Gastrocnemius medialis (tissue), 4 donors: ENCODE results near the gene SAT1. TPM values are rescaled to one million over a fixed set of nuclear protein-coding genes. Genes with fewer than 3 reads are reported as not detected.

Source experiments
- ATAC-seq, 2 donors: fragments of 150-250 bp; one replicate each; pipeline ENCODE4 v1.9.1; 2016
- DNase-seq, 2 donors: peaks; one replicate each; pipeline ENCODE4 v3.0.0-alpha.2; 2019
- H3K27ac ChIP-seq, 4 donors: fragments of 200-600 bp; sonication (generic); 1 replicate in 1 of 4; 2 replicates in 3 of 4; pipeline ENCODE4 v1.5.1; 2016 to 2018; ENCODE audit warnings: mild to moderate bottlenecking in 2 of 4, moderate library complexity in 1 of 4
- H3K27me3 ChIP-seq, 3 donors: fragments of 200-600 bp; sonication (generic) in 2 of 3; 1 replicate in 1 of 3; 2 replicates in 2 of 3; pipeline versions ENCODE4 v1.5.1 to v1.6.0; 2016 to 2019; ENCODE audit warnings: mild to moderate bottlenecking in 1 of 3, moderate library complexity in 1 of 3
- H3K36me3 ChIP-seq, 2 donors: fragments of 200-600 bp; sonication (generic) in 1 of 2; one replicate each; pipeline ENCODE4 v1.5.1; 2017 to 2018
- H3K4me1 ChIP-seq, 2 donors: fragments of 200-600 bp; sonication (generic) in 1 of 2; one replicate each; pipeline ENCODE4 v1.5.1; 2016 to 2017; ENCODE audit warnings: mild to moderate bottlenecking in 2 of 2
- H3K4me3 ChIP-seq, 4 donors: fragments of 200-600 bp; sonication (generic) in 3 of 4; 1 replicate in 1 of 4; 2 replicates in 3 of 4; pipeline ENCODE4 v1.5.1; 2016 to 2019; ENCODE audit warnings: mild to moderate bottlenecking in 2 of 4
- H3K9me3 ChIP-seq, 3 donors: fragments of 200-600 bp; sonication (generic) in 2 of 3; 1 replicate in 1 of 3; 2 replicates in 2 of 3; pipeline ENCODE4 v1.5.1; 2016 to 2019
- CTCF ChIP-seq, 5 experiments: fragments of 450-650 bp in 3 of 5; fragments of 200-600 bp in 2 of 5; sonication (generic) in 2 of 5; IDR thresholded peaks in 4 of 5; conservative IDR thresholded peaks in 1 of 5; 1 replicate in 4 of 5; 2 replicates in 1 of 5; pipeline ENCODE4 v1.5.1; 2016 to 2019; ENCODE audit warnings: antibody characterized with exemption in 5 of 5, mild to moderate bottlenecking in 3 of 5, moderate library complexity in 3 of 5
- POLR2A ChIP-seq, 2 donors: fragments of 450-650 bp; IDR thresholded peaks; one replicate each; pipeline ENCODE4 v1.6.1; 2017; ENCODE audit warnings: antibody characterized with exemption in 2 of 2, mild to moderate bottlenecking in 2 of 2, moderate library complexity in 2 of 2
- in situ Hi-C, 4 donors: fragments of 200-750 bp; cut with MboI; loops; one replicate each; pipeline versions ENCODE4 v1.15.0 to v1.8.0; 2017; ENCODE audit warnings: low sequenced_read_pairs in 4 of 4
- intact Hi-C: fragments of 100-400 bp; cut with DNase I; formaldehyde crosslinking; loops from one replicate; pipeline ENCODE4 v1.15.1; 2023; ENCODE audit warnings: low total_unique reads
- total RNA-seq, 4 donors: library from RNA; depleted of rRNA; stranded (reverse); fragments of >200 nt; gene quantifications; one replicate each; pipeline versions ENCODE4 v1.1.0 to v1.2.3, GENCODE V29; 2016

The SAT1 gene
- total RNA-seq, result 100 to 1,000 TPM in 1 of 4 donors, 10 to 100 TPM in 3; 46.1 to 122 (median 81.4) TPM

DNA sequence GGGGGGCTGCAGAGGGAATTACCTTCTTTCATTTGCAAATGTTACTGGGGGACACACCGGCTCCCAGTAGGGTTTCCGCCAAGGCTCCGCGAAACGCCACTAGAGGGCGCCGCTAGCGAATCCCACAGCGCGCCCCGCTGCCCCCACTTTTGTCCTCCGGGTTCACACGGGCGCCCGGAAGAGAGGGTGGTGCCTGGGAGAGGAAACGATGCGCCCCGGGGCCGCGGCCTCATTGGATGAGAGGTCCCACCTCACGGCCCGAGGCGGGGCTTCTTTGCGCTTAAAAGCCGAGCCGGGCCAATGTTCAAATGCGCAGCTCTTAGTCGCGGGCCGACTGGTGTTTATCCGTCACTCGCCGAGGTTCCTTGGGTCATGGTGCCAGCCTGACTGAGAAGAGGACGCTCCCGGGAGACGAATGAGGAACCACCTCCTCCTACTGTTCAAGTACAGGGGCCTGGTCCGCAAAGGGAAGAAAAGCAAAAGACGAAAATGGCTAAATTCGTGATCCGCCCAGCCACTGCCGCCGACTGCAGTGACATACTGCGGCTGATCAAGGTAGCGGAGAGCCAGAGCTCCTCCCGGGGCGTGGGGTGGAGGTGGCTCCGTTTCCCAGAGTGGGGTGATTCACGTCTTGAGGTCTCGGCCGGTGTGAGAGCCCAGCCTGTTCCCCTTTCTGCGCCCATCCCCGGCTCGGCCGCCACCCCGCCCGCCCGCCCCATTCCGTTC is at the start of gene SAT1:
Gene SAT1 (plus strand): TSS at position 311 of the 726 bp plus-strand sequence. CDS start 179 bp downstream, at position 490.
- DNase-seq, result peak; percentile 91 to 94
- ATAC-seq, result peak; percentile 87 to 90
- peaks cover 0 to 16% of the 10 kb centered on the region in 2 donors for H3K4me1 ChIP-seq
- H3K27me3 ChIP-seq, result no peaks in the 10 kb centered on the region
- intact Hi-C loops (loop anchor here (1.0 to 10.0 kb wide), 4 partner anchors 40 to 119 kb away; partner anchors contain the start of genes ACOT9 and PRDX4), in situ Hi-C loops (loop anchor here (5.0 to 10.0 kb wide), 3 partner anchors 119 to 272 kb away; partner anchors contain the start of genes APOO (in 3 of the 4), CXorf58 (in 3 of the 4) and EIF2S3 (in 1 of the 4))
- TF ChIP-seq POLR2A (IDR thresholded peaks at IDR 0.05) (peak; percentile 92 to 96), CTCF (IDR thresholded peaks at IDR 0.05 in 4 of 5, conservative IDR thresholded peaks at IDR 0.05 in 1 of 5) (peak; percentile 69 to 85 (median 83))
- peak within 1 kb of the TSS; percentile 94 to 96 (median 94) for H3K27ac ChIP-seq
- H3K9me3 ChIP-seq, result no peaks in the 10 kb centered on the region
- H3K36me3 ChIP-seq, result no peaks in the 10 kb centered on the region
- peak within 1 kb of the TSS; percentile 65 to 85 (median 70) for H3K4me3 ChIP-seq

DNA sequence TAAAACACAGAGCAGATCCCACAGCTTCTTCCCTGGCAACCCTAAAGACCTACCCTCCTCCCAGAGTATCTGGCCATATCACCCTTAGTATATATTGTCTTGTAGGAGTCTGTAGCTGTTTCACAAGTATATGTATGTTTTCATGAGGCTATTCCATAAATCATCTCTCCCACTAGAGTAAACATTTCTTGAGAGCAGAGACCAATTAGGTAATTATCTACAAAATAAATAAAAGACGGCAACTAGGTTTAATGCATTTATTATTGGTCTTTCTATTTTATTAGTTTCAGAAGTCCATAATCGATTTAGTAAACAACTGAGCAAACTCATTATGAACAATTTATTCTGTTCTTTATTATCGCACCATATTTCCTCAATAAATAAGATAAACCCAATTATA is 46.9 kb upstream of the SAT1 start:
- no peak for DNase-seq
- H3K36me3 ChIP-seq, result peaks cover 0 to 17% of the 10 kb centered on the region in 2 donors
- no peak overlapping the region for H3K4me3 ChIP-seq
- ATAC-seq, result no peak
- H3K9me3 ChIP-seq, result no peaks in the 10 kb centered on the region
- in situ Hi-C loops (no loop called here), intact Hi-C loops (no loop called here)
- no peaks in the 10 kb centered on the region for H3K27me3 ChIP-seq
- TF ChIP-seq CTCF (IDR thresholded peaks at IDR 0.05 in 4 of 5, conservative IDR thresholded peaks at IDR 0.05 in 1 of 5) (no peak), POLR2A (IDR thresholded peaks at IDR 0.05) (no peak)
- no peak overlapping the region for H3K27ac ChIP-seq
- H3K4me1 ChIP-seq, result peaks cover 0 to 5% of the 10 kb centered on the region in 2 donors

- TF ChIP-seq CTCF (IDR thresholded peaks at IDR 0.05 in 4 of 5, conservative IDR thresholded peaks at IDR 0.05 in 1 of 5) (no peak), POLR2A (IDR thresholded peaks at IDR 0.05) (no peak)
- no peak for ATAC-seq
- Histone ChIP-seq H3K4me3 (no peak overlapping the region), H3K4me1 (peaks cover 0 to 5% of the 10 kb centered on the region in 2 donors), H3K36me3 (peaks cover 0 to 8% of the 10 kb centered on the region in 2 donors), H3K9me3 (no peaks in the 10 kb centered on the region), H3K27me3 (no peaks in the 10 kb centered on the region), H3K27ac (no peak overlapping the region)
- no peak for DNase-seq
- in situ Hi-C loops (no loop called here), intact Hi-C loops (no loop called here)
Observed at GRCh38 chrX:23737413-23737812, 45.6 kb upstream of the SAT1 start.

DNA sequence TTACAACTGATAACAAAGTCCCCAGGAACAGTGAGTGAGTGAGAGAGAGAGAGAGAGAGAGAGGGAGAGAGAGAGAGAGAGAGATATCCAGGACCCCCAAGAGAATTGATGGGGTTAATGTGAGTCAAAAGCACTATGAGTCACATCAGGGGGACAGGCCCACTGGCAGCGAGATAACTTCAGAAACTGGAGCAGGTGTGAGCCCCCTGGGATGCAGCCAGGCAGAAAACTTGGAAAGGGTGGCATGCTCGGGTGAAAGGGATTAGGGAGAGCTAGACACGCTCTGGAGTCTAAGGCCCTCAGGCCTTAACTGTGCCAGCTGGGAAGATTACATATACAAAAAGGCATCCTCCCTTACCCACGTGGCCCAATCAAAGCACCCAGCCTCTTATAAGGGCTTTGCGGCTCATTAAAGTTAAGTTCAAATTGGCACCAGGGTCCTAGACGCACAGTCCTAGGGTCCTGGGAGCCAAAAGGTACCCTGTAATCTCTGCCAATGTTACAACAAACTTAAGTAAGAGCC is 40.7 kb upstream of the SAT1 start:
- Histone ChIP-seq H3K4me1 (peaks cover 0 to 4% of the 10 kb centered on the region in 2 donors), H3K4me3 (peak overlapping the region; percentile 73 to 85 (median 82)), H3K36me3 (no peaks in the 10 kb centered on the region), H3K9me3 (no peaks in the 10 kb centered on the region), H3K27ac (peak overlapping the region; percentile 91 to 96 (median 94)), H3K27me3 (no peaks in the 10 kb centered on the region)
- peak; percentile 25 to 66 for DNase-seq
- in situ Hi-C loops, result no loop called here
- TF ChIP-seq CTCF (IDR thresholded peaks at IDR 0.05 in 4 of 5, conservative IDR thresholded peaks at IDR 0.05 in 1 of 5) (no peak), POLR2A (IDR thresholded peaks at IDR 0.05) (peak; percentile 29 to 51)
- intact Hi-C loops, result loop anchor here (2.0 kb wide), 1 partner anchor 167 kb away; the partner anchor contains the start of gene CXorf58
- ATAC-seq, result peak; percentile 84 to 88
